Fibroblast of the conjunctiva (primary cell): ENCODE measurements around the gene SLC30A1.
"Not testable (repeated sequence)": the region's sequence is repeated elsewhere in the genome, so short reads cannot be mapped to it uniquely, and the experiment has no call there.

Experiments used
- DNase-seq: peaks from one replicate; pipeline ENCODE4 v3.0.0-alpha.2; 2010; ENCODE audit warnings: low read depth

The SLC30A1 gene

GRCh38 chr1:211583011-211583992, 4.3 kb upstream of the SLC30A1 start:
- DNase-seq, result no peak

GRCh38 chr1:211581526-211581925, 2.6 kb upstream of the SLC30A1 start:
- DNase-seq, result no peak

GRCh38 chr1:211580303-211580687, 1.3 kb upstream of the SLC30A1 start:
- DNase-seq, result no peak

GRCh38 chr1:211579440-211580302, 710 bp upstream of the SLC30A1 start:
- no peak for DNase-seq

- DNase-seq, result no peak
Measured at GRCh38 chr1:211577819-211578639, 932 bp downstream of the SLC30A1 start.

GRCh38 chr1:211577277-211577818, 1.6 kb downstream of the SLC30A1 start:
- no peak for DNase-seq

- no peak for DNase-seq
Measured at GRCh38 chr1:211576717-211577116, 2.2 kb downstream of the SLC30A1 start.

- DNase-seq, result no peak
Measured at GRCh38 chr1:211574705-211575104, 4.3 kb downstream of the SLC30A1 start.

- no peak for DNase-seq
Measured at GRCh38 chr1:211571998-211572397, 7.0 kb downstream of the SLC30A1 start.

- DNase-seq, result not testable (repeated sequence)
Measured at GRCh38 chr1:211570378-211570777, 8.6 kb downstream of the SLC30A1 start.

GRCh38 chr1:211566431-211567025, 12.4 kb downstream of the SLC30A1 start:
- no peak for DNase-seq

- no peak for DNase-seq
Measured at GRCh38 chr1:211564084-211564483, 14.9 kb downstream of the SLC30A1 start.

GRCh38 chr1:211559222-211560010, 19.5 kb downstream of the SLC30A1 start:
- DNase-seq, result no peak

GRCh38 chr1:211557894-211558625, 20.9 kb downstream of the SLC30A1 start:
- no peak for DNase-seq

- DNase-seq, result no peak
Measured at GRCh38 chr1:211553549-211553948, 25.4 kb downstream of the SLC30A1 start.

GRCh38 chr1:211551638-211552460, 27.1 kb downstream of the SLC30A1 start:
- DNase-seq, result peak; percentile 13

GRCh38 chr1:211549092-211549711, 29.8 kb downstream of the SLC30A1 start:
- DNase-seq, result no peak
